Stromal cell of bone marrow (primary cell): Measurements from ENCODE around the gene SNRNP200.
"Not testable (repeated sequence)": the region's sequence is repeated elsewhere in the genome, so short reads cannot be mapped to it uniquely, and the experiment has no call there.

Experiments used
- DNase-seq: peaks from one replicate; pipeline ENCODE4 v3.0.0-alpha.2; 2012; ENCODE audit warnings: low read depth

Gene SNRNP200

DNA sequence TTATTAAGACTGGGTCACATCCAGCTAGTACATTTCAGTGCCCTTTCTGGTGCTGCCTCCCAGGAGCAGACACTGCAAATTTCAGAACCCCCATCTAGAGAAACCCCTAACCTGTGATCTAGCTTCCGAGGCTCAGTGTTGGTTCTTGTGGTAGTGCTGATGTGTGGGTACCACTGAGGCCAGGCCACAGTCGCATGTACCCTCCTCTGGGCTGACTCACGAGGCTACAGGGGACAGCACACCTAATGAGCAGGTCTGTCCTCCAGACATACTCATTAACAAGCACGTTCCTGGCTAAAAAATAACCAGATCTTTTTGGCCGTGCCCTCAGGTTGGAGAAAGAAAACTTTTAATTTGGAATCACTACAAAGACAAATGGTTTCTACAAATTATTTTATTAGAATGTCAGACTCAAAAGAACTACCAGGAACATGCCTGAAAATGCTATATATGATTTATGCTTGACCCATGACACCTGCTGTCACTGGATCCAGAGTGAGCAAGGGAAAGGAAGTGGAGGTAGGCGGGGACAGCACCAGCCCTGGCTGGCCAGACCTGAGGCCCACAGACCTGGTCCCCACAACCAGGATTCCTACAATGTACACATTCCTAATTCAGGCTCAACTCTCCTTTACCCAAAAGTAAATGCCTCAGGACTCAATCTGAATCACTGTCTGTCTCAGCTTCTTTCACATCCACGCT is 30.8 kb downstream of the SNRNP200 start:
- DNase-seq, result no peak

DNA sequence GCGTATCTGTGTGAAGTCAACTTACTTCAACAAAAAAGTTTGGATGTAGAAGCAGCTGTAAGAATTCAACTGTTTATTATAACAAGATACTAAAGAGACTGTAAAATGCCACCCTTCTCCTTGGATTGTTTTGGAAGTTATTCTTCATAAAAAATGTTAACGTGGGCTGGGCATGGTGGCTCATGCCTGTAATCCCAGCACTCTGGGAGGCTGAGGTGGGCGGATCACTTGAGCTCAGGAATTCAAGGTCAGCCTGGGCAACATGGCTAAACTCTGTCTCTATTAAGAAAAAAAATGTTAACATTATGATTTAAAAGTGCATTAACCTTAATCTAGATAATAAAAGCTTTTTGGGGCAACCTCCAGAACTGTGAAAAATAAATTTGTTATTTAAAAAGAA is 31.6 kb downstream of the SNRNP200 start:
- no peak for DNase-seq

DNA sequence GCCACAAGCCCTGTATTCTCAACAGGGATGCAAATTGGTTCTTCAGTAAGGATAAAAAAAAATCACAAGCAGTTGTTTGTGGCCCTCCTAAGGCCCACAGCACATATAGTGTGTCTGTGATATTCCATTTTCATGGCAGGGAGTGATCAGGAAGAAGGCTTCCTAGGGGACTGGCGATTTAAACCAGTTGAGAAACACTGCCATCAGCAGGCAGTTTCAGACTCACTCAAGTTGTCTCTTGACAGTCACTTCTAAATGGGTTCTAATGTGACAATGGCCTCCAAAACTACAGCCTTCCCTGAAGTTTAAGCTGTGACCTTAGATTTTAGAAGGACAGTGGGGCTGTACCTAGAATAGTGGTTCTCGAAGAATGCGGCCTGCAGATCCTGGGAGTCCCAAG is 33.4 kb downstream of the SNRNP200 start:
- DNase-seq, result no peak

DNA sequence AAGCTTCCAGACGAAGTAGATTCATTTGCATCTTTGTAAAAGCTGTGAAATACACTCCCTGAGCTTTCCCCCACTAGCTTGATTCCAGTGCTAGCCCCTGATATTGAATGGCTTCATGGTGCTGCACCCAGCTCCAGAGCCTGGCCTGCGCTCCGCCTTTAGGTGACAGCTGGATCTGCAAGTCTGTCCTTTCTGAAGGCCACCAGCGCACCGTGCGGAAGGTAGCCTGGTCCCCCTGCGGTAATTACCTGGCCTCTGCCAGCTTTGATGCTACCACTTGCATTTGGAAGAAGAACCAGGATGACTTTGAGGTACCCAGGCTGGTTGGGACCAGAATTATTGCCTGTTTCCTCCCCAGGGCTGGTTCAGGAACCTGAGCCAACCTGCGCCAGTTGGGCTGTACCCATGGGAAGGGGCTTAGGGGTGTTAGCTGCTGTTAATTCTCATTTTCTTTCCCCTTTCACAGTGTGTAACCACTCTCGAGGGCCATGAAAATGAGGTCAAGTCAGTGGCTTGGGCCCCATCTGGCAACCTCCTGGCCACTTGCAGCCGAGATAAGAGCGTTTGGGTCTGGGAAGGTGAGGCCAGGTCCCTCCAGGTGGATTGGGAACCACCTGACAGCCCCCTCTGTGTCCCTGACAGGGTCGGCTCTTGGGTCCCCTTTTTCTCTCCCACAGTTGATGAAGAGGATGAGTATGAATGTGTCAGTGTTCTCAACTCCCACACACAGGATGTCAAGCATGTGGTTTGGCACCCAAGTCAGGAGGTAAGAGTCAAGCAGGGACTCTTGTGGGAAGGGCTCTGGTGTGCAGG is 38.0 kb downstream of the SNRNP200 start:
- no peak for DNase-seq

DNA sequence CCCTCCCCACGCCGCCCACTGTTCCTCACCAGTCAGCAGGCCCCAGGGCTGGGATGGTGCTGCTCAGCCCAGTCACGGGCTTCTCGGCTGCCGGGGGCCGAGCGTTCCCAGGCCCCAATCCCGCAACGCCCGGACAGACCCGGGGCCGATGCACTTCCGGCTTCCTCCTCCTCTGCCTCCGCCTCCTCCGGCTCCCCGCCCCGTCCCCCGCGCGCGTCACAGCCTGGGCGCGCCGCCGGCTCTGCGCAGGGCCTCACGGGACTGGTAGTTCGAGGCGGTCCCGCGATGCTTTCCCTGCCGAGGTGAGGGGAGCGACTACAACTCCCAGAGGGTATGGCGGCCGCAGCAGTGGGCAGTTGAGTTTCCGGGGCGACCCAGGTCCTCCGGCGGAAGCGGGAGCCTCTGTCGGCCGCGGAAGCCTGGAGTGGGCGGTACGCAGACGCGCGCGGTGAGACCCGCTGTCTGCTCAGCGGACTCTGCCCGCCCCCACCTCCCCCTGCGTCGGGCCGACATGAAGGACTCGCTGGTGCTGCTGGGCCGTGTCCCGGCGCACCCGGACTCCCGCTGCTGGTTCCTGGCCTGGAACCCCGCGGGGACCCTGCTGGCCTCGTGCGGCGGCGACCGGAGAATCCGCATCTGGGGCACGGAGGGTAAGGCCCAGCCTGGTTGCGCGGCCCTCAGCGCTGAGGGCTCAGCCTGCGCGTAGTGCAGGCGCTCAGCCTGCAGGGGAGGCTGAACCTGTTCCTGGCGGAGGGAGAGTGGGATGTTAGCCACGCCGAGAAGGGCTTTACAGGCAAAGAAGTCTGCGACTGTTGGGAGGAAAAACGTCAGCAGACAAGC is 39.3 kb downstream of the SNRNP200 start, which contains the start of the genes CIAO1 and TMEM127:
Gene CIAO1 (plus strand): TSS at position 386 of the 840 bp plus-strand sequence. CDS start 126 bp downstream, at position 512.
Gene TMEM127 (minus strand): TSS at position 158 of the 840 bp plus-strand sequence. CDS start 616 bp downstream, outside the sequence.
- peak; percentile 96 for DNase-seq

DNA sequence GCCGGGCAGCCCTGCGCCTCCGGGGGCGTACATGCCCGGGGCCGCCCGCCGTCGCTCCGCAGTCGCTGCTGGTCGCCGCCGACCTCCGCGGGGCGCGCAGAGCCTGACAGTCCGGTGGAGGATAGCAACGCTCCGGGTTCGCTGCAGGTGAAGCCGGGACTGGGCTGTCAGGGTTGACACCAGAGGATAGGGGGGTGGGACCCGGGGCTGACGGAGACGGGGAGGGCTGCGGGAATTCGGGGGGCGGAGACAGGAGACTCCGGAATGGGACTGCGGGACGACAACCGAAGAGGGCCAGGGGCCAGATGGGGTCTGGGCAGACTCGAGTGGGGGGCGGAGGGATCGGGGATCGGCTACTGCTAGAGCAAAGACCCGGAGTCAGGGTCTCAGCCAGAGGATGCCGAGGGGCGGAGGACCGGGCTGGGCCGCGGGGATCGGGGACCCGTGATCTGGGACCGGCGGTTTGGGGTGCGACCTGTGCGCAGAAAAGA is 40.0 kb downstream of the SNRNP200 start:
- DNase-seq, result no peak

DNA sequence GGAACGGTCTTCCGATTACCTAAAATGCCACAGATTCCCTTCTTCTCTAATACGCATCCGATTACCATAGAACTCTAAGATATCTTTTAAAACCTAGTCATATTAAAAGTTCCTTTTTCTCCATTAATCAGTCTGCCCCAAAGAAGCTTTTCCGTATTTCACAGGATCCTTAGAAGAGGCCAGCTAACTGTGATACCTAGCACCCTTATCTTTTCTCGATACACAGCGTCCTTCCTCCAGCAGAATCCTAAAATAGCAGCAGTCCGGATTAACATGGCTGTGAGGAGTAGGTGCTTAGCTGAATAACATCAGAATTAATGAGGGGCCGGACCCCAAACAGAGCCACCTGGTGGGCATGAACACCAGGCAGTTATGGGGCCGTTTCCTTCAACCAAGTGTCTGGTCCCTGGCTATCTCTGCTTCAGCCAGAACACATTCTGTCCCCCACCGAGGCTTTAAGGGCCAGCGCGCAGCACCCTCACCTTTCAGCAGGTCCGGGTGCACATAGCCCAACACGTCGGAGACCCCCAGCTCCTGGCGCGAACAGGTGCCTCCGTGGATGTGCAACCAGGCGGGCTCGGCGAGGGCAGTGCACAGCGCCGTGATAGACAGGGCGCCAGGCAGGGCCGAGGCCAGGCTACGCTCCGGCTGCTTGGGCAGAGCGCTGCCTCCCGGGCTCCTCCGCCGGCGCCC is 40.5 kb downstream of the SNRNP200 start:
- no peak for DNase-seq

DNA sequence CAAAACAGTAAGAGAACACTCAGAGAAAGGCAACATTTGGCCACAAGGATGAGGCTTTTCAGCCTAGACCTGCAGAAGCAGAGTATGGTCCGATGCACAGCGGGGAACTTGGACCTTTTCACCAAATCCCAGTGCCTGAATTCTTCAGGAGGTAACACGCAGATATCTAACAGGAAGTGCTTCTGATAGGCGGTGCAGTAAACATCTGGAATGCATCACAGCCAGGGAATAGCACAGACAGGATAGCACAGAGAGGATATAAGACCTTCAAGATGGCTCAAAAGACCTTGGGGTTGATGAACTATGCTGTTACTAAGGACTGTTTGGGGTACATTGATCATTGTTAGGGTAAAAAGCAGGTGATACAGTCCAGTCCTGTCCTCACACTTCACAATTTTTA is 41.3 kb downstream of the SNRNP200 start:
- DNase-seq, result no peak

DNA sequence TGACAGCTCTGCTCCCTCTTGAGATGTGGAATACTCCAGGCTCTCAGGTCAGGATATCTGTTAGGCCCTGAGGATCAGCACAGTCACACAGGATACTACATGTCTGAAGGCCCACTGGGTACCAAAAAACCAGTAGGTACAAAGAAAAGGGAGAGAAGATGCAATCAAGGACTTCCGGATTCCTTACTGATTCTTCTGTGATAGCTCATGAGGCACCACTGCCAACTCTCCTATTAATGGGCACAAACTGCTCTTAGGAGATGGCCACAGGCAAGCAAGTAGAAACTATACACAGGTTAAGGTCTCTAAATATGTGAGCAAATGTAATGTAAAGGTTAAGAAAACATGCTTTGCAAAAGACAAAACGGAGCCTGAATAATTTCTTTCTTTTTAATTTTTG is 43.0 kb downstream of the SNRNP200 start:
- no peak for DNase-seq

DNA sequence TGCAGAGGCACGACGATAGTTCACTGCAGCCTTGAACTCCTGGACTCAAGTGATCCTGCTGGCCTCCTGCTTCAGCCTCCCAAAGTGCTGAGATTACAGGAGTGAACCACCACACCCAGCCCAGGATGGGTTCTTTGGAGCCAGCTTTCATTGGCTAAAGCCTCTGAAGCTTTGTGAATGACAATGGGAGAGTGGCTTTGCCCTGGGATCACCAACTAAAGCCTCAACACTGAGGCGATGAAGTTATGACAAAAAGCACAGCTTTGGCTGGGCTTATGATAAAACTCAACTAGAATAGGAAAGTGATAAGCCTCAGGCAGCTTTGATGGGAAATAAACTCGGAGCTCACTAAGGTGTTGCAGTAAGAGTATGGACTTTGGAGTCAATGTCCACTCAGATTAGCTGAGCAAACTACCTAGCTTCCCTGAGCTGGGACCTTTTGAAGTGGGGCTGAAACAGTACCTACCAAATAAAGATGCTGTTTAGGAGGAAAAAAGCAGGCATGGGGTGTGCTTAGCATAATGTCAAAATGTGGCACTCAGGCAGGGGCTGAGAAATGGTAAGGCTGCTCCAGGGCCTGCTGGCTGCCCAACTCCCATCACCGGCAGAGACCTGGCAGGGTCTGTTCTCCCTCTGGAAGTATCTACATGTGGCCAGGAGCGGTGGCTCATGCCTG is 43.9 kb downstream of the SNRNP200 start:
- DNase-seq, result no peak

DNA sequence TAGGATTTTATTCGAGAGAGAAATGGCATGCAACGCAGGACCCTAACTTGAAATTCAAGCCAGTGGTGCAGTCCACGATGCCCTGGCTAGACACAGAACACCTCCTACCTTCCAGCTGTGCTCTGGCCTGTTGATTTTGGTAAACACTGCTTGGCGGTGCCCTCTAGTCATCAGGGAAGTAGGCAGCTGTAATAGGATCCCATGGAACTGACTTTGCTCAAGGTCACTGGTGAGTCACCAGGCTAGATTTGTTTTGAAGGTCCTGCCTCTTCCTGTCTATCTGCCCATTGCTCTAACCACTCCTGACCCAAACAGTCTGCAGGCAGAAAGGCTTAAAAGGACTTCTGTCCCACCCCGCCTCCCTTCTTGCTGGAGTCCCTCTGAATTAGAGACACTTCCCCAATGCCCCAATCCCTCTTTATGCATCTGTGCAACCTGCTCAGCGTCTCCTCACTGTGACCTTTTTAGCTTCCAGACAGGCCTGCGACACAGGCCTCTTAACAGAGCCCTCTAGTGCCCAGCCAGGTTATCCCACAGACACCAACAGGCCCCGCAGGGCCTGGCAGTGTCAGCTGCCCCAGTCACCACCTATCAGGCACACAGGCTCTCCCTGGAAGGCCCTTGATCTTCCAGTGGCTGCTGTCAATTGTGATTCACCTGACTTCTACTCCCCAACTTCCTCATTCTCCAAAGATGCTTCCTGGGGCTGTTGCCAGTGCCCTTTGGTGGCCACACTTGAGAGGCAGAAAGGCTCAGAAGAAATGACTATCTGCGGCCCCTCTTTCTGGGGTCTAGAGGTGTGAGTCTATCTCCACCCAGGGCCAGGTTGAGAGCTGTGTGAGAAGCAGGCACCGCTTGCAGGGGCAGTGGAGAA is 44.7 kb downstream of the SNRNP200 start:
- peak; percentile 84 for DNase-seq

DNA sequence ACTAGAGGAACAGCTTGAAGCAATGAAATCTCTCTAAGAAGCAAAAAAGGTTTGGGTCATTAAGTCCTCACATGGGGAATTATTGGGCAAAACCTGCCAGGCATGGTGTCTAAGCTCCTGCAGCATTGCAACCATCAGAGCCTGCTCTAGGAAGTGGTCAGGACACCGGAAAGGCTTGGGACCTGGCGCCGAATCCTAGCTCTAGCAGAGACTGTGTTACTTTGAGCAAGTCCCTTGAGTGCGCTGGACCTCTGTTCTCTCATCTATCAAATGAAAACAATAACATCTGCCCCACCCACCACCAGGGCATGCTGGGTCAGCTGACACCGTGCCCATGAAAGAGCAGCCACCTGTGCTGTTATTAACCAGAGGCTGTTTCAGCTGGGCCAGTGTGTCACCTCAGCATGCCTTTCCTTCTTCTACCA is 45.8 kb downstream of the SNRNP200 start:
- no peak for DNase-seq

DNA sequence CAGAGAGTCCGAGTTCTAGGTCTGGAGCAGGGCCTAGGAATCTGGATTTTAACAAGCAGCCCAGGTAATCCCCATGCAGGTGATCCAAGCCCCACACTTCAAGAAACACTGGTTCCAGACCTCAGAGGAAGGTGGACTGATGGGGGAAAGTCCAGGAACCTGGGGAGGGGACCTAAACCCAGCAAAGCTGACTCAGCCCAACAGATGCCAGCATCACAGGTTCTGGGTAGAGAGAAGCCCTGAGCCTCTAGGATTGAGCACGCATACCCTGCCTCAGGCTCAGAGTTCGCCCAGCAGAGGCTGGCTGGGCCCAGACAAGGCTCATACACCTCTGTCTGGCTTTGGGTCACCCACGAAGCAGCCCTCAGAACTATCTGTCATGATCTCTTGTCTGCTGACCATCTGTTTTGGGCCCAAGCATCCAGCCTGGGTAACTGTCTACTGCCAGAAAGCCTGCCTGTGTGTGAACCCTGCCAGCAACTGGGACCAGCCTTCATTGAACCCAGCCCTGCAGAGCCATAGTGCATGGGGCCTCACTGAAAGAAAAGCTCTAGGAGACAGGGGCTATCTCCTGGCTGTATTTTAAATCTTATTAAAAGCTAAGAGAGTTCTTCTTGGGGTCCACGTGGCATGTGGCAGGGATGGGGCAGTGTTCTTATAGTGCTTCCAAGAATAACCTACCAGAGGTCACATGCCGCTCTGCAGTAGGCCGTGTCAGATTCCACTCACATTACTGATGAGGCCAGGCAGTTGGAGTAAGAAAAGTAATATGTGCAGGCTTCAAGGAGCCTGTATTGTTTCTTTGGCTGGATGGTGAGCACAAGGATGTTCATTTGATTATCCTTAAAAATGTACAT is 47.0 kb downstream of the SNRNP200 start:
- no peak for DNase-seq

DNA sequence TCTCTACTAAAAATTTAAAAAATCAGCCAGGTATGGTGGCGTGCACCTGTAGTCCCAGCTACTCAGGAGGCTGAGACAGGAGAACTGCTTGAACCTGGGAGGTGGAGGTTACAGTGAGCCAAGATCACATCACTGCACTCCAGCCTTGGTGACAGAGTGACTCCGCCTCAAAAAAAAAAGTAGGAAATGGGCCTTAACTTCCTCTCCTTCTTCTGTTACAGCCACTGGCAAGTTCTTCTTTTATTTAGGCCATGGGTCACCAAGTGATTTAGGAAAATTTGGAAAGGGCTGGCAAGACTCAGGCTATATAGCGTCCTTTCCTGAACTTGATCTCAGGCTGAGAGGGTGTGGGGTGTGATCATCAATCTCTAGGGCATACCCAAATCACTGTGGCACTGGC is 47.6 kb downstream of the SNRNP200 start:
- not testable (repeated sequence) for DNase-seq

DNA sequence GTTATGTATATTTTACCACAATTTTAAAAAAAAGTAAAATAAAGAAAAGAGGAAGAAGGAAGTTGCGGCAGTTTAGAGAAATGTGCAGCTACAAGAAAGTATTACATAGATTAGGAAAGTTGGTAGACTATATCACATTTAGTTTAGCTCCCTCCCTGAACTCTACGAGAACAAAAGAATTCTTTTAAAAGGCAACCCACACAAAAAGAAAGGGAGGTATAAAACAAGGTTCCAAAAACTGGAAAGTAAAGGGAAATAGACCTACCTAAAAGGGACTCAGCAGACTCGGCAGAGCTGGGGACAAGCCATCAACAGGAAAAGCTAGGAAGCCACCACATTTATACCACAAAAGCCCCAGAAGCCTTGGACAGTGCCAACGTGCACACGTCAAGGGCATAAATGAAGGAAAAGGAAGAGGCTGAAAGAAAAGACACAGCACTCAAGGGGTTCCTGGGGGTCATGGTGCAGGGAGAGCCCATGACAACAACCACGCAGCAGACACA is 48.7 kb downstream of the SNRNP200 start:
- no peak for DNase-seq

DNA sequence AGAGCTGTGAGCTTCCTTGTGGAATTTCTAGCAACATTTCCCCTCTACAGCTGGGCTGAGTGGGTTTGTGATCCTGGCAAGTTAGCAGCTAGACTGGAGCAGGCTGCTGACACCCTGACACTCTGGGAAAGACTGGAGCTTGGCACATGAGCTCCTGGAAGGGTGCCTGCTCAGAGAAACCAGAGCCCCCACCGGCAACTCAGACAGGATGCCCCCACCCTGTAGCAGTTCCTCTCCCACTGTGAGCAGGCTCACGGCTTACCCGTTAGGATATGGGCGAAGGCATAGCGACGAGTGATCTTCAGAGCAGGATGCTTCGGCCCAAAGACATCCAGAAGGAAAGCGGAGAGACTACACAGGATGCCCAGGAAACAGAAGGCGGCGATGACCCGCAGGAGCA is 50.8 kb downstream of the SNRNP200 start:
- no peak for DNase-seq

DNA sequence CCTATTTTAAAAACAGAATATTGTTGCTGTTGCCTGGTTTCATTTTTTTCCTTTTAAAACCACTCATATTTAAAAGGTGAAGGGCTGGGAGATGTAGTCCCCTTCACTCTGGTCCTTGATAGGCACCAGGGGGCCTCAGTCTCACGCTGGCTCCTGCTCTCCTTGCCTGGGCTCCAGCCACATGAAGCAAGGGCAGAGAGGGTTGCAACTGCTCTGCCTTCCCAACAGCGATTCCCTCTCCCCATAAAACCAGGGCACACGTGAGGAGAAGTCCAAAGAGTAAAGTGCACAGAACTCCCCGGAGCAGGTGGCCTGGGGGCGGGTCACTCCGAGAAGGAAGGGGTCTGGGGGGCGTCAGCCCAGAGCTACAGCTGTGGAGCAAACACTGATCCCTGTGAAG is 52.3 kb downstream of the SNRNP200 start:
- no peak for DNase-seq

DNA sequence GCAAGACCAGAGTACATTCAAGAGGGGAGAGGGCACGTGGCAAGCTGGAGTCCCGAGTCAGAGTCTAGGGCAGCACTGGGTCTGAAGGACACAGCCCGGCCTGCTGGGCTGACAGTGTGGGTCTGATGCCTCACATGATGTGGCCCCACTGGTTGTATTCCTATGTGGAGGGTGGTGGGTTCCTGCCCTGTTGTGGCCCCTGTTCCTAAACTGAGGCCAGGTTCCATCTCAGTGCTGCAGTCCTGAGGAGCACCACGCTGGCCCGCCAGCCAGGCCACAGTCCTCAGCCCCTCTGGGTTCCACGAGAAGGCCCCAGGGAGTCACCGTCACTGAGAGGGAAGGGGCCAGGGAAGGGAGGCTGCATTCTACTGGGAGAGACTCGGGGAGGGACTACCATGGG is 52.8 kb downstream of the SNRNP200 start:
- no peak for DNase-seq
